Measurements from ENCODE around the gene PTGER3. TPM values are rescaled to one million over a fixed set of nuclear protein-coding genes. Genes with fewer than 3 reads are reported as not detected.
A peak's percentile ranks its signal among the peaks of the same experiment; 100 is the strongest.

The PTGER3 gene
- total RNA-seq, 4 donors from 2014 or later: 23.1 to 60.8 (median 48.8) TPM

- no peaks in the 10 kb centered on the region for H3K4me1 ChIP-seq
- no peak overlapping the region for H3K27ac ChIP-seq
- H3K27me3 ChIP-seq: peaks cover 3% of the 10 kb centered on the region
- WGBS: 90% methylated on average over 5 of the region's 5 CpGs
- DNase-seq (ENCODE audit: low spot score in 2 of 2): no peak
- no peaks in the 10 kb centered on the region for H3K9me3 ChIP-seq
- no peak overlapping the region for H3K4me3 ChIP-seq
- H3K36me3 ChIP-seq: no peaks in the 10 kb centered on the region
- TF ChIP-seq POLR2AphosphoS5 (IDR thresholded peaks at IDR 0.05) (no peak), CTCF (IDR thresholded peaks at IDR 0.05) (no peak), EP300 (IDR thresholded peaks at IDR 0.05) (no peak), POLR2A (IDR thresholded peaks at IDR 0.05) (no peak)
Measured at GRCh38 chr1:71088645-71089287, 41.1 kb upstream of the PTGER3 start.

DNA sequence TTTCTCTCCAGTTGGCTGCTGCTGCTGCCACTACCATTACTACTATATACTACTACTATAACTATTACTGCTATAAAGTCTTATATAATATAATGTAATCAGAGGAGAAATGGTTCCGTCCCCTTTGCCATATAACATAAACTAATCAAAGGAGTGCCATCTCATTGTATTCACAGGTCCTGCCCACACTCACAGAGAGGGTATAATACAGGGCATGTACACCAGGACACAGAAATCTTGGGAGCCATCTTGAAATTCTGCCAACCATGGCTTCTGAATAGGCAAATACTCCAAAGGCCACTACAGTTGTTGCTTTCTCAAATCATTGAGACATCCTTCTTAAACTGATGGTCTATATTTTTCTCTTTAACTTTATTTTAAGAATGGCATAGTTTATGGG lies 40.1 kb upstream of the PTGER3 start:
- Histone ChIP-seq H3K36me3 (no peaks in the 10 kb centered on the region), H3K4me1 (no peaks in the 10 kb centered on the region), H3K27ac (no peak overlapping the region), H3K4me3 (no peak overlapping the region), H3K27me3 (peaks cover 3% of the 10 kb centered on the region), H3K9me3 (no peaks in the 10 kb centered on the region)
- TF ChIP-seq POLR2AphosphoS5 (IDR thresholded peaks at IDR 0.05): no peak
- TF ChIP-seq EP300 (IDR thresholded peaks at IDR 0.05): no peak
- WGBS: 100% methylated on average over 1 of the region's 1 CpG
- DNase-seq (ENCODE audit: low spot score in 2 of 2): no peak

- Histone ChIP-seq H3K27ac (no peak overlapping the region), H3K4me3 (no peak overlapping the region), H3K9me3 (no peaks in the 10 kb centered on the region), H3K27me3 (peaks cover 3% of the 10 kb centered on the region), H3K36me3 (no peaks in the 10 kb centered on the region), H3K4me1 (no peaks in the 10 kb centered on the region)
- no peak for TF ChIP-seq POLR2AphosphoS5 (IDR thresholded peaks at IDR 0.05)
- no peak for TF ChIP-seq EP300 (IDR thresholded peaks at IDR 0.05)
- no peak for TF ChIP-seq POLR2A (IDR thresholded peaks at IDR 0.05)
- no peak for DNase-seq (ENCODE audit: low spot score in 2 of 2)
Measured at GRCh38 chr1:71087060-71087459, 39.4 kb upstream of the PTGER3 start.

DNA sequence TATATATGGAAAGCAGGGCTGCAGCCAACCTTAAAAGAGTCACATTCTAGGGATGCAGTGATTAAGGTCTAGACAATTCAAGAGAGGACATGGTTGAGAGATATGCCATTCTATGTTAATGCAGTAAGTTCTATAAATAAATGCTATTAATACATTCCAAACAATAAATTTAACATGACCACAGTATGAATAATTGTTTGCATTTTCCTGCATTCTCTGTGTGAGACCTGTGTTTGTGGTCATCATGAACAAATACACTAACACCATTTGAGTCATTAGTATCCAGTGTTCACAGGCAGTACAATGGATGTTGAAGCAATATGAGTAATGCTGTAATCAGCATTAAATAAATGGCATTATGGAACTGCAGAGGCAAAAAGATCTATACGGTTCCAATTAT lies 38.7 kb upstream of the PTGER3 start:
- no peak for TF ChIP-seq EP300 (IDR thresholded peaks at IDR 0.05)
- TF ChIP-seq POLR2AphosphoS5 (IDR thresholded peaks at IDR 0.05): no peak
- no peak for TF ChIP-seq CTCF (IDR thresholded peaks at IDR 0.05)
- TF ChIP-seq POLR2A (IDR thresholded peaks at IDR 0.05): no peak
- no peaks in the 10 kb centered on the region for H3K9me3 ChIP-seq
- H3K36me3 ChIP-seq: no peaks in the 10 kb centered on the region
- H3K4me3 ChIP-seq: no peak overlapping the region
- WGBS: 86% methylated on average over 1 of the region's 1 CpG
- H3K4me1 ChIP-seq: peaks cover 6% of the 10 kb centered on the region
- DNase-seq (ENCODE audit: low spot score in 2 of 2): no peak
- H3K27me3 ChIP-seq: peaks cover 3% of the 10 kb centered on the region
- H3K27ac ChIP-seq: no peak overlapping the region

DNA sequence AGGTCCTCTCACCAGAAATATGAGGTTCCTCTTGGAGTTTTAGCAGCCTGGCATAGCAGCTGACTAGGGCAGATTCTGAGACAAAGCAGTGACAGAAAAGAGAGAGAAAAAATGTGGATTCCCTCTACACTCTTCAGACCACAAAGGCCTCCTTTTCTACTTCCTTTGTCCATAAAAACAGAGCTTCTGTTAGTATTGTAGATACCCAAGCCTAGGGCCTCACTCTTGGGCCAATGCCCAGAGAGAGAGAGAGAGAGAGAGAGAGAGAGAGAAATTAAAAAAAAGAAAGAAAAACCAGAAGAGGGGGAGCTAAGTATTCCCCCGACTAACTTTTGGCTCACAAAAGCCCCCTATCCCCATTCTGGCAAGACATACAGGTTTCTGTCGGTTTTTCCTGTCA lies 35.7 kb upstream of the PTGER3 start:
- WGBS: 78% methylated on average over 2 of the region's 2 CpGs
- no peak overlapping the region for H3K4me3 ChIP-seq
- H3K9me3 ChIP-seq: no peaks in the 10 kb centered on the region
- TF ChIP-seq EP300 (IDR thresholded peaks at IDR 0.05): no peak
- TF ChIP-seq POLR2AphosphoS5 (IDR thresholded peaks at IDR 0.05): no peak
- no peak for TF ChIP-seq CTCF (IDR thresholded peaks at IDR 0.05)
- TF ChIP-seq POLR2A (IDR thresholded peaks at IDR 0.05): no peak
- H3K4me1 ChIP-seq: peaks cover 24% of the 10 kb centered on the region
- H3K27ac ChIP-seq: no peak overlapping the region
- H3K27me3 ChIP-seq: peaks cover 3% of the 10 kb centered on the region
- DNase-seq (ENCODE audit: low spot score in 2 of 2): no peak
- no peaks in the 10 kb centered on the region for H3K36me3 ChIP-seq

DNA sequence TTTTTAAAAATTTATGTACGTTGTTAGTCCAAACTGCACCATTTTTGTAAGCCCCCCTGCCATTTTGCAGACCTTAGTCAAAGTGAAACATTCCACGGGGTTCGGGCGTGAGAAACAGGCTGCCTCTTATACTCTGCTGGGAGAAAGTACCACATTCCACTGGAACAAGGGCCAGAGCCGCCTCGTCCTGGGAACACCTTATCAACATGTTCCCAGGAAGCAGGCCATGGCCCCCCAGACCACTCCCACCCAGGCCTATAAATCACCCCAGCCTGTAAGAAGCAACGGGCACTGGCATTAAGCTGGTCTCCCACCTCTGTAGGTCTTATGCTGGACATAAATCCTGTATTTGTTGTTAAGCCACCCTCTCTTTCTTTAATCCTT lies 34.1 kb upstream of the PTGER3 start:
- Histone ChIP-seq H3K4me1 (peaks cover 27% of the 10 kb centered on the region), H3K9me3 (no peaks in the 10 kb centered on the region), H3K27me3 (peaks cover 3% of the 10 kb centered on the region), H3K36me3 (peaks cover 15% of the 10 kb centered on the region), H3K4me3 (peak overlapping the region; percentile 82), H3K27ac (no peak overlapping the region)
- TF ChIP-seq EP300 (IDR thresholded peaks at IDR 0.05) (no peak), POLR2A (IDR thresholded peaks at IDR 0.05) (no peak), CTCF (IDR thresholded peaks at IDR 0.05) (no peak), POLR2AphosphoS5 (IDR thresholded peaks at IDR 0.05) (no peak)
- WGBS: 54% methylated on average over 7 of the region's 7 CpGs
- DNase-seq (ENCODE audit: low spot score in 2 of 2): peak in 1 of 2 donors; percentile 59
